Stimulated activated CD8-positive, alpha-beta memory T cell treated with anti-CD3 and anti-CD28 coated beads, Interleukin-4, amount 100 ng/mL, for 1 hour (primary cell): ENCODE measurements around the gene RDH16.
"Not testable (repeated sequence)": the region's sequence is repeated elsewhere in the genome, so short reads cannot be mapped to it uniquely, and the experiment has no call there.

Experiments used
- DNase-seq, 2 donors: peaks; one replicate each; pipeline ENCODE4 v3.0.0-alpha.2; 2020; ENCODE audit warnings: low read depth in 2 of 2, low spot score in 1 of 2

The RDH16 gene

DNA sequence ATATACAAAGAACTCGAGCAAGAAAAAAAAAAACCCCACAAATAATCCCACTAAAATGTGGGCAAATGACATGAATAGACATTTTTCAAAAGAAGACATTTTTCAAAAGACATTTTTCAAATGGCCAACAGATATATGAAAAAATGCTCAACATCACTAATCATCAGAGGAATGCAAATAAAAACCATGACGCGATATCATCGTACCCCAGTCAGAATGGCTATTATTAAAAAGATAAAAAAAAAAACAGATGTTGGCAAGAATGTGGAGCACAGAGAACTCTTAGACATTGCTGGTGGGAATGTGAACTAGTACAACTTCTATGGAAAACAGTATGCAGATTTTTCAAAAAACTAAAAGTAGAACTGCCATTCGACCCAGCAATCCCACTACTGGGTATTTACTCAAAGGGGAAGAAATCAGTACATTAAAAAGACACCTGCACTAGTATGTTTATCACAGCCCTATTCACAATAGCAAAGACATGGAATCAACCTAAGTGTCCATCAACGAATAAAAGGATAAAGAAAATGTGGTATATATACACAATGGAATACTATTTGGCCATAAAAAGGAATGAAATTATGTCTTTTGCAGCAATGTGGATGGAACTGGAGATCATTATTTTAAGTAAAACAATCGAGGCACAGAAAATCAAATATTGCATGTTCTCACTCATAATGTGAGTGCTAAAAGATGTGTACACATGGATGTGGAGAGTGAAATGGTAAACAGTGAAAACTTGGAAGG lies 32.6 kb upstream of the RDH16 start:
- no peak for DNase-seq

DNA sequence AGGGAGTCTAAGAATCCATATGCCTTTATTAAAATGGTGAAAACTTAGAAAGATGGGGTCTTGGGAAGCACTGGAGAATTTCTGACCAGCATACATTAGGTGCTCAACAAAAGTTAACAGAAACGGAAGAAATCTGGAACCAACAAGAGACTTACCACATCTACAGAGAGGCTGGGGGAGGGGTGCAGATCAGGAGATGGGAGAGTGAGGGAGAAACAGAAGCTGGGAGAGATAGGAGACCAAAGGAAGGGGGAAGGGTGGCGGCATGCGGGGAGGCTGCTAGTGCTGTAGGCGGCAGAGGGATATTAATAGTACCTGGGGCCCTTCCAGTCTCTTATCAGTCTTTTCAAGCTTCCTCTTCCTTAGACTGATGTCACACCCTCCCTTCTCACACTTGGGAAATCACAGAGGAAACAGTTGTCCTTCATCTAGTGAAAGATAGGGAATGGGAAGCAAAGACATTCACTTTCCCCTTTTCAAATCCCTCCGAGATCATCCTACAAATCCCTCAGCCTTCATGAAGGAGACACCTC lies 30.9 kb upstream of the RDH16 start:
- no peak for DNase-seq

- peak; percentile 53 to 54 for DNase-seq
Observed at GRCh38 chr12:56987551-56988053, 30.2 kb upstream of the RDH16 start.

DNA sequence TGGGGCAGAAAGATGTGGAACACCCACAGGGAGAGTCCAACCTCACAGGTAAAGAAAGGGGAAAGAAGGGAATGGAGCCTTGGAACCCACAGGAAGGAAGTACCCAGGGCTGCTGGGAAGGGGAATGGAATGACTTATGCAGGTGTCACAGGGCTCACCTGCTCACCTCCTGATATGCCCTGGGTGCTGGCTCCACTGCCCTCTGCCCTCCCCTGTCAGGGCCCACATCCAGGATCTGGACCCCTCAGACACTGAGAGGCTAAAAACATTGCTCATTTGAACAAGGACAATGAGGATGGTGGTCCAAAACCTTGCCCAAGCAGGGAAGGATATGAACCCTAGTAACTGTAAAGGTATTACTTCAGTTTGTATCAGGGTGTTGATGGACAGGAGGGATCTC lies 29.6 kb upstream of the RDH16 start:
- no peak for DNase-seq

DNA sequence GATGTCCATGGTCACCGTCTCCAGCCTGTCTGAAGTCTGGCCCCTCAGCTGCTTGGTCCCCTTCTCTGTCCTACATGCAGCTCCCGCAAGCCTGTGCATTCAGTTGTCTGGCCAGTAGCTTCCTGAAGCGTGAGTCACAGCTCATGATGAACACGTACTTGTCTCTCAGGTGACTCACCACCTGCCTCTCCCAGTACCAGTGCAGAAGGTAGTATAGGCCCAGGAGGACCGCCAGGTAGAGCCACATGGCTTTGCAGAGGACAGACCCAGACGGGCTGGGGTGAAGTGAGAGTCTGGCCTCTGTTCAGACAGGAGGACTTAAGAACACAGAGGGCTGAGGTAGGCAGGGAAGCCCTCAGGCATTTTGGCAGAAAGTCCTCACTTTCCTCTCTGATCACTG lies 28.3 kb upstream of the RDH16 start:
- DNase-seq, result not testable (repeated sequence)

DNA sequence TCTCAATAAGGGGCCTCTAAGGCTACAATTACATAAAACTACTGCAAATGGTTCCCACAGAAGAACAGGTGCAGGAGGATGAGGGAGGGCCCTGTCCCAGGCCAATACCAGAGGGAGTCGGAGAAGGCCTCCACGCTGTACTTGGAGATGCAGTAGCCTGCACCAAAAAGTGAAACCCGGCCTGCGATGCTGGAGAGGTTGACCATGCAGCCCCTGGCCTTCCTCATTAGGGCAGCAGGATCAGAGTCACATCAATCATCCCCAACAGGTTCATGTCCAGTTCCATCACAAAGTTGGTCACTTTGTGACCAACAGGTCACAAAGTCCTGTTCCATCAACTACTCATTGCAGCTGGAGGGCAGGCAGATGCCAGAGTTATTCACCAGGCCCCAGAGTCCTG lies 26.0 kb upstream of the RDH16 start:
- DNase-seq, result no peak

DNA sequence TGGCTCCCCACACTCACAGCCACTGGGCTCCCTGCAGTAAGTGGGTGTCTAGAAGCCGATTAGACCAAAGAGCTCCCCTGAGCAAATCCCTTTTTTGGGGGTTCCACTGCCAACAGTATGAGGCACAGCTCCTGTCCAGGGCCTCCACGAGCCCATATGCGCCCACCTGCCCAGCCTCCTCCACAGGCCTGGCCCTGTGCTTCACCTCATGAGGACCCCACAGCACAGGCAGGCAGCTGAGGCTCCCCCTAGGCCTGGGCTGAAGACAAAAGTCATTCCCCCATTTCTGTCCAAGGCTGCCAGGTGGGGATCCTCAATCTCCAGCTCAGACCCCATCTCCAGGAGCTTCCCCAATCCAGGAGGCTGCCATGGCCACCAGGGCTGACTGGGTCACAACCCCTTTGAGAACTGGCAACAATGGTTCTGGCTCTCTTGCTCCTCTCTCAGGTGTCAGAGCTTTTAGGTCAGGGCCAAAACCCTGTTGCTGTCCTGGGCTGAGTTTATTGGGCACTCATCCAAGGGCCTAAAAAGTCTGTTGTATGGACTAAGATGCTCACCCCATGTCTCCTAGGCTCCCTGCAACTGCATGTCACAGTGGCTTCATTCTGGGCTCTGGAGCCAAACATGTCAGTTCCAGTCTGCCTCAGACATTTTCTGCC lies 25.3 kb upstream of the RDH16 start:
- not testable (repeated sequence) for DNase-seq

DNA sequence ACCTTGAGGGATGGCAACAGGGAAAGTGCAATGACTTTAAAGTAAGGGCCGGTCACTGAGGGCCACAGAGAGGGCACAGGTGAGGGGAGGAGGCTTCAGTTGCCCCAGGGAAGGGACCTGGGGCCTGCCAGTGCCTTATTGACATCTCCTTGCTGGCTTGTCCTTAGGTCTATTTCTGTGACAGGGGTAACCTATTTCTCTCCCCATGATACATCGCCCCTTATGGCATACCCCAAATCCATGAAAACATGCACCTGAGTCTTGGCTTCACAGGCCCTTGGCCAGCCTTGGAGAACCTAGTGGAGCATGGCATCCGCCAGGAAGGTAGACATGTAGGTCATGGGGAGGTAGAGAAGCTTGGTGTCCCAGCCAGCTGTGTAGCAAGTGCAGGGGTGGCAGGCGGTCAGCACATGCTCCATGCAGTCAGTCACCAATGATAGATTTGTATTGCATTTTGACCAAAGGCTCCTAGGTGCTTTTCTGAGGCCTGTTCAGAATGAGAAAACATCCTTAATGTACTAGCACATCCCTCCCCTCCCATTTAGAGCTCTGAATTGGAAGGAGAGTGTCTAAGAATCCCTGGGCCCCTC lies 23.6 kb upstream of the RDH16 start:
- DNase-seq, result no peak

DNA sequence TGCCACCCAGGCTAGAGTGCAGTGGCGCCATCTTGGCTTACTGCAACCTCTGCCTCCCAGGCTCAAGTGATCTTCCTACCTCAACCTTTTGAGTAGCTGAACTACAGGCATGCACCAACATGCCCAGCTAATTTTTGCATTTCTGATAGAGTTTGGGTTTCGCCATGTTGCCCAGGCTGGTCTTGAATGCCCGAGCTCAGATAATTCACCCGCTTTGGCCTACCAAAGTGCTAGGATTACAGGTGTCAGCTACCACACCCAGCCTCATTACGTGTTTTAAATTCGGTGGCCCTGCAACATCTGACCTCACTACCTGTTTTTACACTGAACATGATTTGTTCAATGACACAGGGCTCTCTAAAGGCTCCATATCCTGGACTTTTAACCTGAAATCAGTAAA lies 22.9 kb upstream of the RDH16 start:
- no peak for DNase-seq

DNA sequence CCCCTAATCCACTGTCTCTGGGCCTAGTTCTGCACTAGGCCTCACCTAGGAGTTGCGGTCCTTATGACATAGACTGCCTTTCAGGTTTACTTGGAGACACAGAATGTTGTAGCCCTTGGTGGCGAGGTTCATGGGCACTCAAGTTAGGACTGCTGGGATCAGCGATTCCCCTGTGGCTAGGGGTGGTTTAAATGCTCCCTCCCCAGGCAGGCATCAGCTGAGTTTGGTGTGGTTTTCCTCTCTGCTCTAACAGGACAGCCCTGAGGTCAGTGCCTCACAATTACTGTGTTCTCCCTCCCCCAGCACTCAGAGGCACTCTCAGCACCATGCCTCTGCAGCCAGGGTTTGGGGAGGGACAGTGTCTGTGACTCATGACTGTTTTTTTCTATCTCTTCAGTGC lies 22.2 kb upstream of the RDH16 start:
- no peak for DNase-seq

GRCh38 chr12:56978397-56979138 lies 21.2 kb upstream of the RDH16 start:
- DNase-seq, result no peak

GRCh38 chr12:56977361-56977760 lies 20.0 kb upstream of the RDH16 start:
- not testable (repeated sequence) for DNase-seq

GRCh38 chr12:56974224-56974623 lies 16.8 kb upstream of the RDH16 start:
- DNase-seq, result not testable (repeated sequence)

GRCh38 chr12:56968910-56969309 lies 11.5 kb upstream of the RDH16 start:
- DNase-seq, result not testable (repeated sequence)

DNA sequence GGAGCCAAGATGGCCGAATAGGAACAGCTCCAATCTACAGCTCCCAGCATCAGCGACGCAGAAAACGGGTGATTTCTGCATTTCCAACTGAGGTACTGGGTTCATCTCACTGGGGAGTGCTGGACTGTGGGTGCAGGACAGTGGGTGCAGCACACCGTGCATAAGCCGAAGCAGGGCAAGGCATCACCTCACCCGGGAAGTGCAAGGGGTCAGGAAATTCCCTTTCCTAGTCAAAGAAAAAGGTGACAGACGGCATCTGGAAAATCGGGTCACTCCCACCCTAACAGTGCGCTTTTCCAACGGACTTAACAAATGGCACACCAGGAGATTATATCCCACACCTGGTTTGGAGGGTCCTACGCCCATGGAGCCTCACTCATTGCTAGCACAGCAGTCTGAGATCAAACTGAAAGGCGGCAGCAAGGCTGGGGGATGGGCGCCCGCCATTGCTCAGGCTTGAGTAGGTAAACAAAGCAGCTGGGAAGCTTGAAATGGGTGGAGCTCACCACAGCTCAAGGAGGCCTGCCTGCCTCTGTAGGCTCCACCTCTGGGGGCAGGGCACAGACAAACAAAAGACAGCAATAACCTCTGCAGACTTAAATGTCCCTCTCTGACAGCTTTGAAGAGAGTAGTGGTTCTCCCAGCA lies 8.7 kb upstream of the RDH16 start:
- not testable (repeated sequence) for DNase-seq

DNA sequence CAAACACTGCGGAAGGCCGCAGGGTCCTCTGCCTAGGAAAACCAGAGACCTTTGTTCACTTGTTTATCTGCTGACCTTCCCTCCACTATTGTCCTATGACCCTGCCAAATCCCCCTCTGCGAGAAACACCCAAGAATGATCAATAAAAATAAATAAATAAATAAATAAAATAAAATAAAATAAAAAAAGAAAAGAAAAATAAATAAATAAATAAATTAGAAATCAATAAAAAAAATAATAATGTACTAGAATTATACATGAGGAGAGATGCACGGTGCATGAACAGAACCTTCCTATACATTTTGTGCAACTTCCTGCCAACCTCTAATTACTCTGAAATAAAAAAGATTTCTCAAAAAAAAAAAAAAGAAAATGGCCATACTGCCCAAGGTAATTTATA lies 7.7 kb upstream of the RDH16 start:
- not testable (repeated sequence) for DNase-seq

DNA sequence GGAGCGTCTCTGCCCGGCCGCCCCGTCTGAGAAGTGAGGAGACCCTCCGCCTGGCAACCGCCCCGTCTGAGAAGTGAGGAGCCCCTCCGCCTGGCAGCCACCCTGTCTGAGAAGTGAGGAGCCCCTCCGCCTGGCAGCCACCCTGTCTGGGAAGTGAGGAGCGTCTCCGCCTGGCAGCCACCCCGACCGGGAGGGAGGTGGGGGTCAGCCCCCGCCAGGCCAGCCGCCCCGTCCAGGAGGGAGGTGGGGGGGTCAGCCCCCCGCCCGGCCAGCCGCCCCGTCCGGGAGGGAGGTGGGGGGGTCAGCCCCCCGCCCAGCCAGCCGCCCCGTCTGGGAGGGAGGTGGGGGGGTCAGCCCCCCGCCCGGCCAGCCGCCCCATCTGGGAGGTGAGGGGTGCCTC lies 6.1 kb upstream of the RDH16 start:
- not testable (repeated sequence) for DNase-seq

DNA sequence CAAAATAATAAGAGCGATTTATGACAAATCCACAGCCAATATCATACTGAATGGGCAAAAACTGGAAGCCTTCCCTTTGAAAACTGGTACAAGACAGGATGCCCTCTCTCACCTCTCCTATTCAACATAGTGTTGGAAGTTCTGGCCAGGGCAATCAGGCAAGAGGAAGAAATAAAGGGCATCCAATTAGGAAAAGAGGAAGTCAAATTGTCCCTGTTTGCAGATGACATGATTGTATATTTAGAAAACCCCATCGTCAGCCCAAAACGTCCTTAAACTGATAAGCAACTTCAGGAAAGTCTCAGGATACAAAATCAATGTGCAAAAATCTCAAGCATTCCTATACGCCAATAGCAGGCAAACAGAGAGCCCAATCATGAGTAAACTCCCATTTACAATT lies 4.8 kb upstream of the RDH16 start:
- not testable (repeated sequence) for DNase-seq

DNA sequence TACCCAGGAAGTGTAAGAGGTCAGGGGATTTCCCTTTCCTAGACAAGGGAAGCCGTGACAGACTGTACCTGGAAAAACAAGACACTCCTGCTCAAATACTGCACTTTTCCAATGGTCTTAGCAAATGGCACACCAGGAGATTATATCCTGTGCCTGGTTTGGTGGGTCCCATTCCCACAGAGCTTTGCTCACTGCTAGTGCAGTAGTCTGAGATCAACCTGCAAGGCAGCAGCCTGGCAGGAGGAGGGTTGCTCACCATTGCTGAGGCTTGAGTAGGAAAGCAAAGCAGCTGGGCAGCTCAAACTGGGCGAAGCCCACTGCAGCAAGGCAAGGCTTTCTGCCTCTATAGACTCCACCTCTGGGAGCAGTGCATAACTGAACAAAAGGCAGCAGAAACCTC lies 1.0 kb upstream of the RDH16 start:
- DNase-seq, result no peak

- DNase-seq, result no peak
Observed at GRCh38 chr12:56955631-56956256, 1.7 kb downstream of the RDH16 start.
